HuH-7.5 (cell line): ENCODE measurements around the gene SMIM24.
"Not testable (repeated sequence)": the region's sequence is repeated elsewhere in the genome, so short reads cannot be mapped to it uniquely, and the experiment has no call there.

Experiments
- DNase-seq: peaks from one replicate; pipeline ENCODE4 v3.0.0; 2011; ENCODE audit warnings: low spot score

Gene SMIM24

DNA sequence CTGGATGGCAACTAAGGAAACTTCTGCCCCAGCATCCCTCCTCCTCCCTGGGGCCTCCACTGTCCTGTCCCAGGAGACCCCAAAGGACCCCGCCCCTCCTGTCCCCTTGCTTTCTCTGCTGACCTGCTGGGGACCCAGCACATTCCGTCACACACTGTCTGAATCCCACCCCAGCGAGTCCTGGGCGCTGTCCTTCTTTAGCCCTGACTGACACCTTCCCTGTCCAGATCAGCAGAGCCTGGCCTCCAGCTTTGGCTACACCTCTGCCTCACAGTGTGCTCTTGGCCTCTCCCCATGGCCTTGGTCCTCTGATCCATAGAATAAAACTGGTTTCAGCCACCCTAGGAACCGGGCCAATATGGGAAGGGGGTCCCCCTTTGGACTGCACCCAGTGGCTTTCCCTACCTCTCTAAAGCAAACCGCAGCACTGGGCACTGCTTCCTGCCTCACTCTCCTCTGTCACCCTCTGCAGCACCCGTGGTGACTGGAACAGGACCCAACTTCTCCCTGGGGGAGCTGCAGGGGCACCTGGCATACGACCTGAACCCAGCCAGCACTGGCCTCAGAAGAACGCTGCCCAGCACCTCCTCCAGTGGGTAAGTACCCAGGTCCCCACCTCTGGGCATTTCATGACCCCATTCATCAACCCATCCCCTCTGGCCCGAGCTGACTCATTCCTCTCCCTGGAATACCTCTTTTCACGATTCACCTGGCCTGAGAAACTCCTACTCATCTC is 46.4 kb downstream of the SMIM24 start:
- DNase-seq = no peak

DNA sequence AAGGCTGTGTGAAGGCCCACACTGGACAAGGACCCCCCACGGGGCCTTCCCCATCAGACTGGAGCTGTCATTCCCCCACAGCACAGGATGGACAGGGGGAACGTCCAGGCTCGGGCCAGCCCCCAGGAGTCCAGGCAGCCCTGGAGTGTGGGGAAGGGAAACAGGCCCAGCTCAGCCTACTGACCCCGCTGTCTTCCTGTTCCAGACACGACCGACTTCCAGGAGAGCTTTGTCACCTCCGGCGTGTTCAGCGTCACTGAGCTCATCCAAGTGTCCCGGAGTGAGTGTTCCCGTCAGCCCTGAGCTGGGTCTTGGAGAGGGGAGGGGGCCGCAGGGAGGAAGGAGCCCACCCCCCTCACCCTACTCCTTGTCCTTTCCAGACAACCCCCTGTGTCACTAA is 47.0 kb downstream of the SMIM24 start:
- DNase-seq = no peak

GRCh38 chr19:3431760-3432397 is 48.4 kb downstream of the SMIM24 start:
- DNase-seq = no peak

GRCh38 chr19:3430366-3430680 is 50.0 kb downstream of the SMIM24 start:
- DNase-seq = not testable (repeated sequence)

GRCh38 chr19:3426433-3426832 is 53.9 kb downstream of the SMIM24 start:
- no peak for DNase-seq
